NK-92 treated with Interleukin-12 subunit alpha and Interleukin-12 subunit beta, amount 100 ng/mL, for 24 hours (cell line): ENCODE measurements around the gene SH2B3.
"Not testable (repeated sequence)": the region's sequence is repeated elsewhere in the genome, so short reads cannot be mapped to it uniquely, and the experiment has no call there.

Experiments used
- DNase-seq: peaks from one replicate; lab custom pipeline; 2025; lab: John Stamatoyannopoulos, UW

SH2B3 gene

DNA sequence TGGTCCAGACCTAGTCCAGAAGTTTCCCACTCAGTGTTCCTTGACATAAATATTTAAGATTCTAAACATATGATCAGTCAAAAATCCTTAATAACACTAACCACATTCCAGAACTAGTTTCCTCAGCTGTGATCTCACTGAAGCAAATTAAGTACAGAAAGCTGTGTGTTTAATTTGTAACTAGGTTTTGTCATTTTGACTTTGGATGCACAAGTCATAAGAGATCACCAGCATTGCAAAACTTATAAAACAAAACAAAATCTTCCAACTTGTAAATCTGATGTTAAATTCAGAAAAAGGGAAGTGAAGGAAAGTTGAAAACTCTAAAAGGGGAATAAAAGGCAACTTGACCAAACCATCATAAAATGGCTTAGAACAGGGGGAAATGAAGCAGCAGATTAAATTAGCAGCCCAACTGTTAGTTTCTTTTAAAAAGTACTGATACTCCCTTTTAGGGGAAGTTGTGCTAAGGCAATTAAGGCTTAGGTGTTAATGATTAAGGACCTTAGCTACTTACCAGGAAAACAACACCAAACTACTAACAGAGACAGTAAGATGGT, 56.6 kb downstream of the SH2B3 start:
- DNase-seq, result no peak

DNA sequence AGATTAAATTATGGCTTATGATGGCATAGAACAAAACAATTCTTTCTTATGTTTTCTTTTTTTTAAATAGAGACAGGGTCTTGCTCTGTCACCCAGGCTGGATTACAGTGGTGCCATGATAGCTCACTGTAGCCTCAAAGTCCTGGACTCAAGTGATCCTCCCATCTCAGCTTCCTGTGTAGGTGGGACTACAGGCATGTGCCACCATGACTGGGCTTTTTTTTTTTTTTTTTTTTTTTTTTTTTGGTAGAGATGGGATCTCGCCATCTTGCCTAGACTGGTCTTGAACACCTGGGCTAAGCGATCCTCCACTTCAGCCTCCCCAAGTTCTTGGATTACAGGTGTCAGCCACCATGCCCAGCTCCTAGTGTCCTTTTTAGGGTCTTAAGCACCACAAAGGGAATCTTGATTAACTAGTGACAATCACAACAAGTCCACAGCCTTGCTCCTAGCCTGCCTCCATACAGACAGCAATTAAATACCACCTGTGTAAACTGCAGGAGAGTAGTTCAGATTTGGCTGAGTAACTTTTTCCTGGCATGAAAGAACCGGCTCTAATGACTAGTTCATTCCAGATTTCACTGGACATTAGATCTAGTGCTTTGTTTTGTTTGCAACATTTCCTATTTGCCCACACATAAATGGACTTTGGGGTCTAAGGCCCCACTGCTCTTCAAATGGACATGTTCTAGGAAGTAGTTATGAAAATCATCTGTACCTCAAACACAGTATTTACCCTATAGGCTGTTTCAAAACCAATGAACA, 61.6 kb downstream of the SH2B3 start:
- DNase-seq, result no peak

DNA sequence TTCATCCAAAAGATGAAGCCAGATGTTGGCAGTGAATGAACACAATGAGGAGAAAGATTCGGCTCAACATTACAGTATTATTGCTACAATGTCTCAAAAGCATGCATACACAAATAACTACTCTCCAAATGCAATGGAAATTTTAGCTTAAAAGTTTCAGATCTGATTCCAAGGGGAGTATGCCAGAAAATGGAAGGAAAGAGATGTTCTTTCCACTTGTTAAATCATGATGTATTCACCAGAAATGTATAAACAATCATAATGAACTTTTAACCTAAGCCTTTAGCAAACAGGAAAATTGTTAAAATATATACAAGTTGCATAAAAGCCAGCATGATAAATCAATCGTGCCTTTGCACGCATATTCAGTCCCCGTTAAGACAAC, 62.1 kb downstream of the SH2B3 start:
- no peak for DNase-seq

DNA sequence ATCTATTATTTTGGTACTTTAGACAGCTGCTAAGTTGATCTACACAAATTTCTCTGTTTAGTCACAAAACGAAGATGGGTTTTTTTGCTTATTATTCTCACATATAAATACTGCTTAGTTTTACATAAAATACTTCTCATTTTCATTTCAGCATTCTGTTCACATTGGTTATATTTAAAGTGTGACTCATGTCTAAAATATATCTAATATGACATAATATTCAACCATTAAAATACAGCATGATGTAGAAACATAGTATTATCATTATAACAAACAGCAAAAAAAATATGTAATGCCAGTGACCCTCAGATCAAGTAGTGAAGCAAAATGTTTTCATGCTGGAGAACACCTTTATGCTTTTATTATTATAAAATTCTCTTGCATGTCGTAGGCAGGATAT, 63.7 kb downstream of the SH2B3 start:
- no peak for DNase-seq

DNA sequence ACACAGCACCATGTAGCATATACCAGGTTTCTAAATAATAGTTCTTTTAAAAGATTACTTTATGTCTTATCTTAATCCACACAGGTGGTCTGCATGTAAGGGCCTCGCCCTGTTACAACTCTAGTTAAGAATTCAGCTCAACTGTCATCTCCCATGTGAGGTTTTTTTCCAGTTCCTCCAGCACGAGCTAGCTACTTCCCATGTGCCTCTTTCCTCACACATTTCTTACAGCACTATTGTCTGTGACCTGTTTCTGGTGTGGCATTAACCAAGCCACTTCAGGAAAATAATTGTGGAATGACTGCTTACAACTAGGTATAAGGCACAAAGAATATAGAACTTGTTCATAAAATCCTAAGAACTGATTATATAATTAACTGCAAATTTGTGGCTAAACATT, 65.5 kb downstream of the SH2B3 start:
- DNase-seq, result no peak

DNA sequence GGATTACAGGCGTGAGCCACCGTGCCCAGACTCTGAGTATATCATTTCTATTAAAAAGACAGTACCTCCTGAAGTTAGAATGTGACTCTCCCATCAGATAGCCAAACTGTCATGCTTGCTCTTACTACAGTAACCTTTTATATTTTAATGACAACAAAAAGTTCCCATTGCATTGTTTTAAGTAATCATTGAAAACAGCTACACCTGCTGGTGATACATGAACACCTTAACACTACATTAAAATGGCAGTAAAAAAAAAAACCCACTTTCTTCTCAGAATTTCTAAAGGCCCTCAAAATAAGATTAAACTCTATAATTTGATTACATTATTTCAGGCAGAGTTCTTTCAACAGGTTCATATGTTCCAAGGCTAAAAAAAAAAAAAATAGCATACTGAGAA, 76.7 kb downstream of the SH2B3 start:
- DNase-seq, result no peak

DNA sequence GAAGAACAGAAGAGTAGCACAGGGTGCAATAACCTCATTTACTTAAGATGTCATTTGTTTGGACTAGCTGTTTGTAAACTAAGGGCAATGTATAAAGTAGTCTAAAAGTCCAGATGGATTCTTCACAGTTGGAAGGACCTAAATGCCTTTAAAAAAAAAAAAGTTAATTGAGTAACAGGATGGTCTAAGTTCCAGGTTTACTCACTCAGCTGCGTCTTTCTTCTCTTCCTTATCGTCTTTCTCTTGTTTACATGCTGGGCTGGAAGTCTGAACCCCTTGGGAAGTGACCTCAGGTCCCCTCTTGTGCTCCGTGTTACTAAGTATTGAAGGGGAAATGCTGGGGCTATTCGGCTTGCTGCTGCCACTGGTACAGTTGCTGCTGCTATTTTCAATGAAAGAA, 82.5 kb downstream of the SH2B3 start:
- no peak for DNase-seq

DNA sequence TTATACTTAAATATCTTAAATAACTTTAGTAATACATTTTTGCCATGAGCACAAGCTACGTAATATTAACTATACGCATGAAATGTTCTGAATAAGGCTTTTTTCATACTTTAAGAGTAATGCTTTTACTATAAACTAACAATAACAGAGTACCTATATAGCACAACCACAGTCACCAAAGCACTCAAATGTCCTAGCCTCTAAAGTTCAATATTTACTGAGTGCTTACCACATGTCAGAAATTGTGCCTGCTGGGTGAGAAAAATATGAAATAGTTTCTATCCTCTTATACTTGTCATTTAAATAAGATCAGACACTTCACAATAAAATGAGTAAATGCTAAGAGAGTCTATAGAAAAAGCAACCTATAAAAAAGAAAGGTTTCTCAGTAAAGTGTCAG, 83.1 kb downstream of the SH2B3 start:
- DNase-seq, result no peak

DNA sequence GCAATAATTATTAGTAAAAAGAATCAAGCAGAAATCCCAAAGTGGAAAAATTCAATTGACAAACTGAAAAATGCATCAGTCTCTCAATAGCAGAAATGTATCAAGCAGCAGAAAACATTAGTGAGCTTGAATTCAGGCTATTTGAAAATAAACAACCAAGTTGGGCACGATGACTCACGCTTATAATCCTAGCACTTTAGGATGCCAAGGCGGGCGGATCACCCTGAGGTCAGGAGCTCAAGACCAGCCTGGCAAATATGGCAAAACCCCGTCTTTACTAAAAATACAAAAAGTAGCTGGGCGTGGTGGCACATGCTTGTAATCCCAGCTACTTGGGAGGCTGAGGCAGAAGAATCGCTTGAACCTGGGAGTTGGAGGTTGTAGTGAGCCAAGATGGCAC, 87.3 kb downstream of the SH2B3 start:
- DNase-seq, result not testable (repeated sequence)

DNA sequence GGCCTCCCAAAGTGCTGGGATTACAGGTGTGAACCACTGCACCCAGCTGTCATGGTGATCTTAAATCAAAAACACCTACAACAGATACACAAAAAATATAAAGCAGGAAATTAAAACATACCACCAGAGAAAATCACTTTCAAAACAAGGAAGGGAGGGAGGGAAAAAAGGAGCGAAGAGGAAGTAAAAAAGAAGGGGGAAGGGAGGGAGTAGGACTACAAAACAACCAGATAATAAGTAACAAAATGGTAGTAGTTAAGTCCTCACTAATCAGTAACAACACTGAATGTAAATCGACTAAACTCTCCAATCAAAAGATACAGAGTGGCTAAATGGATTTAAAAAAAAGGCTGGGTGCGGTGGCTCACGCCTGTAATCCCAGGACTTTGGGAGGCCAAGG, 89.0 kb downstream of the SH2B3 start:
- no peak for DNase-seq
